NCI-H1048 (cell line): ENCODE measurements around the gene SSNA1.
A peak's percentile ranks its signal among the peaks of the same experiment; 100 is the strongest.
"Not testable (repeated sequence)": the region's sequence is repeated elsewhere in the genome, so short reads cannot be mapped to it uniquely, and the experiment has no call there.

Source experiments
- DNase-seq: peaks from one replicate; lab custom pipeline; 2025; lab: John Stamatoyannopoulos, UW

SSNA1 gene

DNA sequence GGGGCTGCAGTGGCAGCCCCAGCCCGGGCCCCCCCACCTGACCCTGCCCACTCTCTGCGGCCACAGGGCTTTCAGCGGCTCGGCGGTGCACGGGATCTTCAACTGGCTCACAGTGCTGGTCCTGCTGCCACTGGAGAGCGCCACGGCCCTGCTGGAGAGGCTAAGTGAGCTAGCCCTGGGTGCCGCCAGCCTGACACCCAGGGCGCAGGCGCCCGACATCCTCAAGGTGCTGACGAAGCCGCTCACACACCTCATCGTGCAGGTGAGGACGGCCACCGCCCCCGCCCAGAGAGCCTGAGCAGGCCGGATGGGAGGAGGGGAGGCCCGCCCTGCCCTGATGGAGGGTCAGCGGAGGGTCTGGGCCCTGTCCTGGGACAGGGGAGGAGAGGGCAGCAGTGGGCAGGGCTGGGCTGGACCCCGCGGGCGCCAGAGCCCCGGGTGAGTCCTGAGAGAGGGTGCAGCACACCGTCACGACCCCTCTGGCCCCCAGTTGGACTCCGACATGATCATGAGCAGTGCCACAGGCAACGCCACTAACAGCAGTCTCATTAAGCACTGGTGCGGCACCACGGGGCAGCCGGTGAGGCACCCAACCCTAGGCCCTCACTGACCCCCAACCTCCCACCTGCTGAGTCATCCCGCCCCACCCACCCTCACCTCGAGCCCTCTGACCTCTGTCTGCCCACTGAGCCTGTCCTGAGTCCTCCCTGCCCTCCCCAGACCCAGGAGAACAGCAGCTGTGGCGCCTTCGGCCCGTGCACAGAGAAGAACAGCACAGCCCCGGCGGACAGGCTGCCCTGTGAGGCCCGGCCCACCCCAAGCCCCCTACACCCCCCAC, 44.9 kb downstream of the SSNA1 start:
- DNase-seq = no peak

GRCh38 chr9:137234055-137234697, 45.7 kb downstream of the SSNA1 start:
- no peak for DNase-seq

DNA sequence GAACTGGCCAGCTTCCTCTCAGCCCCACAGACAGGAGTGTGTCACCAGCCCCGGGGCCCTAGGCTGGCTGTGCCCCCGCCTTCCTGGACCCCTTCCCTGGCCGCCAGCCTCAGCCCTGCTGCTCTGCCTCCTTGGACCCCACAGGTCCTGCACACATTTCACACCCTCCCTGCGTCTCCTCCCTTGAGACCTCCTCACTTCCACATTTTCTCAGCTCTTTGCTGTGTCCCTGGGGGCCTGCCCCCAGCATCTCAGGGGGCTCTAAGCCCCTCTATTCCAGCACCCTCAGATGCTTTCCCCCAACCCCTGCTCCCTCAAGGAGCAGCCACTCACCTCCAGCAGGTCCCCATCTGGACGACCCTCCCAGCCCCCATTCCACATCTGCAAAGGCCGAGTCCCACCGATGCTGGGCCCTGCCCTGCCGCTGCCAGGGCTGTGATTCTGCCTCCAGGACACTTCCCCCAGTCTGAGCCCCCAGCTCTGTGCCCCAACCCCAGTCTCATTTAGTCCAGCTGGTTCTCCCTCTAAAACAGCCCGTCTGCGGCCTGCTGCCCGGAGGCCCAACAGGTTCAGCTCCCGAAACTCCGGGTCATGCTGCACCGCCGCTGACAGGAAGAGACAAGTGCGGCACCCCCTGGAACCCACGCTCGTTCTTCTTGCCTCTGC, 46.4 kb downstream of the SSNA1 start:
- no peak for DNase-seq

DNA sequence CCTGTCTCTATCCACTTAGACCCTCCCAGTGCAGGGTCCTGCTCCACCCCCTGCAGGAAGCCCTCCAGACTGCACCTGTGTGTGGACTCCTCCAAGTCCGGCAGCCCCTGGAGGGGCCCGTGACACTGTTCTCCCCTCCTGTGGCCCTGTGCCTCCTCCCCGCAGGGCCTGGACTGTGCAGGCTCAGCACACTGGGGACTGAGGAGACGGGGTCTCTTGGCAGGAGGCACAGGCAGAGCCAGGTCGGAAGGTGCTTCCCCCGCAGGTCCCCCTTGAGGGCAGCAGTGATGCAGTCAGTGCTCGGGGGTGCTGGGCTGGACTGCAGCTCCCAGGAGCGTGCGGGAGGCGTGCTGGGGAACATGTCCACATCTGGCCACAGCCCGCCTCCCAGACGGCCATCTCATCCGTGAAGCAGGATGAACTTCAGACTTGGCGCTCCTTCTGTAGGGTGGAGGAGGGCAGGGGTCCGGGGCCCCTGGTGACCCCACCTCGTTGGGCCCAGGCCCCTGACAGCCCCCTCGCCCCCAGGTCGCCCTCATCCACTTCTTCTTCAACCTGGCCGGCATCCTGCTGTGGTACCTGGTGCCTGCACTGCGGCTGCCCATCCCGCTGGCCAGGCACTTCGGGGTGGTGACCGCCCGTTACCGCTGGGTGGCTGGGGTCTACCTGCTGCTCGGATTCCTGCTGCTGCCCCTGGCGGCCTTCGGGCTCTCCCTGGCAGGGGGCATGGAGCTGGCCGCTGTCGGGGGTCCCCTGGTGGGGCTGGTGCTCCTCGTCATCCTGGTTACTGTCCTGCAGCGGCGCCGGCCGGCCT, 47.2 kb downstream of the SSNA1 start:
- no peak for DNase-seq

DNA sequence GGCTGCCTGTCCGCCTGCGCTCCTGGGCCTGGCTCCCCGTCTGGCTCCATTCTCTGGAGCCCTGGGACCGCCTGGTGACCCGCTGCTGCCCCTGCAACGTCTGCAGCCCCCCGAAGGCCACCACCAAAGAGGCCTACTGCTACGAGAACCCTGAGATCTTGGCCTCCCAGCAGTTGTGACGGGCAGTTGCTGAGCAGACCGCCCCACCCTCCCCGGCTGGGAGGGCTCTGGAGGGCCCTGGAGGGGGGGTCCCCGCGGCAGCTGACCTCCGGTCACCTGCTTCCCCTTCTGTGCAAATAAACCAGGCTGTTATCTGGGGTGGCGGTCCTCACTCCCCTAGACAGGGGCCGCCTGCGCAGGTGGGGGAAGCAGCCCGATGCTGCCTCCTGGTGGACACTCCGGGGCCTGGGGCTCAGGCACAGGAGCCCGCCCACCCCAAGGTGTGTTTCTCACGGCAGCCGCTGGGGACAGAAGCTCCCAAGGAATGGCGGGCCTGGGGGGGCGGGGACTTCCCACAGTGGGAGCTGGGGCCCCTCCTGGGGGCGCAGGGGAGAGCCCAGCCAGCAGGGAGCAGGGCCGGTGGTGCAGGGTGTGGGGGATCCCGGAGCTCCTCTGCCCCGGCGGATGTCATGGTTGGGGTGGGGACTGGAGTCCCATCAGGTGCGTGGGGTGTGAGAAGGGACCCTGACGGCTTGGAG, 47.9 kb downstream of the SSNA1 start:
- peak; percentile 76 for DNase-seq

DNA sequence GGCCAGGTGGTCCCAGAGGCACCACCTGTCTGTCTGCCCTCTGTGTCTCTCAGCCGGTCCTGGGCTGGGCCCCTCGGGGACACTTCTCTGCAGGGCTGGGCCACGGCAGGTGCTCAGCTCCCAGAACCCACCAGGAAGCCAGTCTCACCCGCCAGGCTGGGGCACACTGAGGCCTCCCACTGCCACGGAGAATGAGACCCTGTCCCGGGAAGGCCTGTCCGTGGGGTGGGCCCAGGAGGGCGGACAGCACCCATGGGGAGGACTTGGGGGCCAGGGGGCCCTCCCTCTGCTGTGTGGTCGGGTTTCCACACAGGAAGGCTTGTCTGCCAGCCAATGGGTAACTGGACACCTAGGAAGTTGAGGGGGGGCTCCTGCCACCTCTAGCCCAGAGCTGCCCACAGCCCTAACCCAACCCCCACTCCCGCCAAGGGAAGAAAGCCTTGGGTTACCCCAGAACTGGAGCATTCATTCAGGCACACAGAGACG, 48.5 kb downstream of the SSNA1 start:
- no peak for DNase-seq

DNA sequence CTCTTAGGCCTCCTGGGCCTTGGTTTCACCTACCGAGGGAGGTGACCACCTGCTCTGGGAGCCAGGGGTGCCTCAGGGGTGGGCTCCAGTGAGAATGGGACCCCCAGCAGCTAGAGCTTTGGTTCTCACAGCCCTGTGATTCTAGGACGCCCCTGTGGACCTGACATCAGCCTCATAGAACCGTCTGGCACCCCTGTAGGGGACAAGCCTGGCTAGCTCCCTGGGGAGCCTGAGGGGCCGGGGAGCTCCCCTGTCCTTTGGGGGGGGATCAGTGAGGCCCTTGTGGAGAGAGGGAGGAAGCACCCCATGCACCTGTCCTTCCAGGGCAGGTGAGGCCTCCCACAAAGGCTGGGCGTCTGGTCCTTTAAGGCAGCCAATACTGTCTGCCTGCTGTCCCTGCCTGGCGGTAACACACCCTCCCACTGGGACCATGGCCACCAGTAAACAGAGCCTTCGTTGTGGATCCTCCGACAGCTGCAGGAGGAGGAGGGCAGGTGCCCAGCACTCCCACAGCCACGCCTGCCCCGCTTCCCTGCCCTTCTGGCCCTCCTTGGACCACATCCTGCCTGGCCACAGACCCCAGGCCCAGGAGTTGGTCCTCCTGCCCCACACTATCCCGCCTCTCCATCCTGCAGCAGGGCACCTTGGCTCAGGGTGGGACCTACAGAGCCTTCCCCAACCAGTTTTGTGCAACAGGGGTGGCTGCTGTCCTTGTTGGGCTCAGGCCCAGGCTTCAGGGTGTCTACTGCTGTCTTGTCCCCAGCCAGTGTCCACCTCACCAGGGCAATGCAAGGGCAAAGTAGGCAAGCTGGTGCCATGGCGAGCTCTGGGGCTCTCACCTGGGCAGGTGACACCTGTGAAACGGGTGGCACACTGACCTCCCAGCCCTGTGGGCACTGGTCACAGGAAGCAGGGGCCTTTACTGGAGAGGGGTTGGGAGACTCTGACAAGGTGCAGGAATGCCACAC, 49.6 kb downstream of the SSNA1 start:
- no peak for DNase-seq

DNA sequence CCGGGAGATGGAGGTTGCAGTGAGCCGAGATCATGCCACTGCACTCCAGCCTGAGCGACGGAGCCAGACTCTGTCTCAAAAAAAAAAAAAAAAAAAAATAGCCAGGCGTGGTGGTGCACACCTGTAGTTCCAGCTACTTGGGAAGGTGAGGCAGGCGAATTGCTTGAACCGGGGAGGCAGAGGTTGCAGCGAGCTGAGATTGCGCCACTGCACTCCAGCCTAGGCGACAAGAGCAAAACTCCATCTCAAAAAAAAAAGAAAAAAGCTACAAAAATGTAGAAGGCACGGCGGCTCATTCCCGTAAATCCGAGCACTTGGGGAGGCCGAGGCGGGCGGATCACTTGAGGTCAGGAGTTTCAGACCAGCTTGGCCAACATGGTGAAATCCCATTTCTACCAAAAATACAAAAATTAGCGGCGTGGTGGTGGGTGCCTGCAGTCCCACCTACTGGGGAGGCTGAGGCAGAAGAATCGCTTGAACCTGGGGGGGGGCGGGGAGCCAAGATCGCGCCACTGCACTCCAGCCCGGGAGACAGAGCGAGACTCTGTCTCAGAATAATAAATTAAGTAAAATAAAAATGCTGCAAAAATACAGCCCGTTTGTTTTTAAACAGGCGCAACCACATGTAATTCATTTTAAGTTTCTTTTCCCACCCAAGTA, 51.2 kb downstream of the SSNA1 start:
- not testable (repeated sequence) for DNase-seq
